MM.1S (cell line): ENCODE data around the gene PPP1R37.

ENCODE experiments used
- DNase-seq: peaks from one replicate; pipeline ENCODE4 v3.0.0-alpha.2; 2015
- H2AFZ ChIP-seq: fragments of 300-600 bp; sonication (generic); 2 replicates; pipeline ENCODE4 v1.6.0; 2016; ENCODE audit warnings: antibody characterized with exemption, low read length
- H3F3A ChIP-seq: fragments of 300-600 bp; sonication (generic); 2 replicates; pipeline ENCODE4 v1.6.1; 2016; ENCODE audit warnings: mild to moderate bottlenecking, antibody characterized with exemption, low read length, moderate library complexity, mixed read lengths; ENCODE audit not compliant: insufficient read depth
- H3K27ac ChIP-seq: fragments of 300-600 bp; sonication (generic); 2 replicates; pipeline ENCODE4 v1.5.1; 2016; ENCODE audit warnings: mild to moderate bottlenecking, low read length
- H3K27me3 ChIP-seq: fragments of 300-600 bp; sonication (generic); replicated peaks from 2 replicates; pipeline ENCODE4 v1.6.0; 2016; ENCODE audit warnings: low read length; ENCODE audit not compliant: insufficient read depth
- H3K36me3 ChIP-seq: fragments of 300-600 bp; sonication (generic); replicated peaks from 2 replicates; pipeline ENCODE4 v1.6.1; 2016; ENCODE audit warnings: mild to moderate bottlenecking, low read length, mixed read lengths; ENCODE audit not compliant: insufficient read depth
- H3K4me1 ChIP-seq: fragments of 300-600 bp; sonication (generic); 2 replicates; pipeline ENCODE4 v1.6.1; 2016; ENCODE audit warnings: low read length, mixed read lengths
- H3K4me2 ChIP-seq: fragments of 300-600 bp; sonication (generic); 2 replicates; pipeline ENCODE4 v1.6.0; 2016; ENCODE audit warnings: low read depth, low read length
- H3K4me3 ChIP-seq: fragments of 300-600 bp; sonication (generic); 2 replicates; pipeline ENCODE4 v1.5.1; 2016; ENCODE audit warnings: low read length, mixed read lengths
- H3K79me2 ChIP-seq: fragments of 300-600 bp; sonication (generic); 2 replicates; pipeline ENCODE4 v1.6.1; 2016; ENCODE audit warnings: mixed run types, low read length, mixed read lengths
- H3K9ac ChIP-seq: fragments of 300-600 bp; sonication (generic); 2 replicates; pipeline ENCODE4 v1.6.1; 2016; ENCODE audit warnings: low read length, mixed read lengths
- H3K9me2 ChIP-seq: fragments of 300-600 bp; sonication (generic); replicated peaks from 2 replicates; pipeline ENCODE4 v1.6.1; 2016; ENCODE audit warnings: mild to moderate bottlenecking, low read length, mixed read lengths; ENCODE audit not compliant: insufficient read depth
- H3K9me3 ChIP-seq: fragments of 300-600 bp; sonication (generic); replicated peaks from 2 replicates; pipeline ENCODE4 v1.6.1; 2016; ENCODE audit warnings: mild to moderate bottlenecking, low read length, mixed read lengths; ENCODE audit not compliant: insufficient read depth
- H4K20me1 ChIP-seq: fragments of 300-600 bp; sonication (generic); 2 replicates; pipeline ENCODE4 v1.6.1; 2016; ENCODE audit warnings: mild to moderate bottlenecking, low read length, moderate library complexity, mixed read lengths; ENCODE audit not compliant: insufficient read depth
- CTCF ChIP-seq: fragments of 300-600 bp; sonication (generic); IDR thresholded peaks from 2 replicates; pipeline ENCODE4 v1.5.1; 2016; ENCODE audit warnings: antibody characterized with exemption, low read length, mixed read lengths
- EZH2 ChIP-seq: fragments of 300-600 bp; sonication (generic); optimal IDR thresholded peaks from 2 replicates; pipeline ENCODE3; 2017; ENCODE audit warnings: low read depth, mild to moderate bottlenecking, antibody characterized with exemption, low read length, mixed read lengths
- EZH2phosphoT487 ChIP-seq: fragments of 300-600 bp; sonication (generic); IDR thresholded peaks from 2 replicates; pipeline ENCODE4 v1.6.1; 2018; ENCODE audit warnings: antibody characterized with exemption, low read length

PPP1R37 gene

GRCh38 chr19:45151320-45151719 is 58.3 kb downstream of the PPP1R37 start:
- no peaks in the 10 kb centered on the region for H4K20me1 ChIP-seq

GRCh38 chr19:45151821-45152503 is 59.0 kb downstream of the PPP1R37 start:
- Histone ChIP-seq H3K79me2 (no peaks in the 10 kb centered on the region), H3K36me3 (no peaks in the 10 kb centered on the region), H3K27ac (no peak overlapping the region), H3K9ac (no peak overlapping the region), H4K20me1 (no peaks in the 10 kb centered on the region), H3K4me1 (no peaks in the 10 kb centered on the region), H3K9me2 (no peaks in the 10 kb centered on the region), H3K9me3 (no peaks in the 10 kb centered on the region), H3K27me3 (peaks cover under 1% of the 10 kb centered on the region), H3K4me2 (no peak overlapping the region), H3F3A (no peaks in the 10 kb centered on the region), H2AFZ (no peak overlapping the region), H3K4me3 (no peak overlapping the region)
- no peak for DNase-seq
- no peak for TF ChIP-seq EZH2
- no peak for TF ChIP-seq CTCF
- TF ChIP-seq EZH2phosphoT487: no peak

More at GRCh38 chr19:45151320-45151719, 58.3 kb downstream of the PPP1R37 start:
- Histone ChIP-seq H3K4me2 (no peak overlapping the region), H3K9ac (no peak overlapping the region), H3K9me2 (no peaks in the 10 kb centered on the region), H3K4me1 (no peaks in the 10 kb centered on the region), H3K36me3 (no peaks in the 10 kb centered on the region), H3K79me2 (no peaks in the 10 kb centered on the region), H3K9me3 (no peaks in the 10 kb centered on the region), H3K4me3 (no peak overlapping the region), H3F3A (no peaks in the 10 kb centered on the region), H3K27ac (no peak overlapping the region), H2AFZ (no peak overlapping the region), H3K27me3 (no peaks in the 10 kb centered on the region; the same call in 1 of the 2 replicates)
- no peak for DNase-seq
- no peak for TF ChIP-seq CTCF
- no peak for TF ChIP-seq EZH2
- no peak for TF ChIP-seq EZH2phosphoT487

- Histone ChIP-seq H2AFZ (no peak overlapping the region), H4K20me1 (no peaks in the 10 kb centered on the region), H3K36me3 (no peaks in the 10 kb centered on the region), H3K9ac (no peak overlapping the region), H3K9me2 (no peaks in the 10 kb centered on the region), H3K4me3 (no peak overlapping the region), H3K9me3 (no peaks in the 10 kb centered on the region), H3K27me3 (peaks cover 5% of the 10 kb centered on the region), H3K27ac (no peak overlapping the region), H3K4me1 (no peaks in the 10 kb centered on the region), H3K4me2 (no peak overlapping the region), H3F3A (no peaks in the 10 kb centered on the region), H3K79me2 (no peaks in the 10 kb centered on the region)
- no peak for DNase-seq
- TF ChIP-seq EZH2phosphoT487: no peak
These were observed 59.7 kb downstream of the PPP1R37 start for GRCh38 chr19:45152504-45153338.
